CD4-positive, alpha-beta T cell treated with Interferon alpha-2 for 1 hour (primary cell): Measurements from ENCODE around the gene C16orf90.
A peak's percentile ranks its signal among the peaks of the same experiment; 100 is the strongest.

Source experiments
- DNase-seq, 2 donors: peaks; one replicate each; pipeline ENCODE4 v3.0.0-alpha.2; 2020 to 2022

The C16orf90 gene

GRCh38 chr16:3460585-3460984 lies 34.7 kb downstream of the C16orf90 start:
- no peak for DNase-seq

- DNase-seq = no peak
Measured at GRCh38 chr16:3460121-3460520, 35.2 kb downstream of the C16orf90 start.

- DNase-seq = peak in 1 of 2 donors; percentile 47
Measured at GRCh38 chr16:3459401-3460090, 35.7 kb downstream of the C16orf90 start.

- peak in 1 of 2 donors; percentile 38 for DNase-seq
Measured at GRCh38 chr16:3458852-3459361, 36.4 kb downstream of the C16orf90 start.

GRCh38 chr16:3458278-3458851 lies 36.9 kb downstream of the C16orf90 start:
- no peak for DNase-seq

GRCh38 chr16:3457434-3458252 lies 37.6 kb downstream of the C16orf90 start:
- DNase-seq = peak; percentile 88 to 92

- no peak for DNase-seq
Measured at GRCh38 chr16:3454631-3455147, 40.6 kb downstream of the C16orf90 start.

GRCh38 chr16:3454093-3454492 lies 41.2 kb downstream of the C16orf90 start:
- DNase-seq = no peak

- peak in 1 of 2 donors; percentile 40 for DNase-seq
Measured at GRCh38 chr16:3444032-3444388, 51.3 kb downstream of the C16orf90 start.
